ENCODE data around the gene CES4A. TPM values are rescaled to one million over a fixed set of nuclear protein-coding genes. Genes with fewer than 3 reads are reported as not detected.

CES4A gene
- total RNA-seq, 1 donor from 2014 or later, result 10.2 TPM

DNA sequence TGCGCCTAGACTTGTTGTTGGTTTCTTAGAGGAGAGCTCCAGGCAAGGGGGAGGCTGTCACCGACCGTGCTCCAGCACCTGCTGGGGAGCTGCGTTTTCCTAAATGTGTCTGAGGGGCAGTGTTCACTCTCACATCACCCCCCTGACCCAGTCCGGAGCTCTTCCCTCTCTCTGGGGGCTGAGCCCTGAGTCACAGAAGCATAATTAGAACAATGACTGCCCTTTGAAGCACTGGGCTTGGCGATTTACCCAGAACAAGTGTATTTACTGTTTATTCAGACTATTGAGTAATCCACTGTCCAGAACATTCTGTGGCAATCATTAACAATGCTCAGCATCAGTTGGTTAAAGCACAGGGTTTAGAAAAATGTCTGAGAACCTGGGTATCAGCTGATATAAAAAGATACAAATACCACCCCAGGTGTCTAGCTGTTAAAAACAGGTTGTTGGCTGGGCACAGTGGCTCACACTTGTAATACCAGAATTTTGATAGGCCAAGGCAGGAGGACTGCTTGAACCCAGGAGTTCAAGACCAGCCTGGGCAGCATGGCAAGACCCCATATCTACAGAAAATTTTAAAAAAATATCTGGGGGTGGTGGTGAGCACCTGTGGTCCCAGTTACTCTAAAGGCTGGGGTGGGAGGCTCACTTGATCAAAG is 8.1 kb downstream of the CES4A start:
- no peak overlapping the region for H3K4me3 Mint-ChIP-seq
- H3K9me3 Mint-ChIP-seq, result no peaks in the 10 kb centered on the region
- no peak for ATAC-seq (ENCODE audit: low read depth)
- H3K27me3 Mint-ChIP-seq, result no peaks in the 10 kb centered on the region
- TF ChIP-seq, protein P1, sequence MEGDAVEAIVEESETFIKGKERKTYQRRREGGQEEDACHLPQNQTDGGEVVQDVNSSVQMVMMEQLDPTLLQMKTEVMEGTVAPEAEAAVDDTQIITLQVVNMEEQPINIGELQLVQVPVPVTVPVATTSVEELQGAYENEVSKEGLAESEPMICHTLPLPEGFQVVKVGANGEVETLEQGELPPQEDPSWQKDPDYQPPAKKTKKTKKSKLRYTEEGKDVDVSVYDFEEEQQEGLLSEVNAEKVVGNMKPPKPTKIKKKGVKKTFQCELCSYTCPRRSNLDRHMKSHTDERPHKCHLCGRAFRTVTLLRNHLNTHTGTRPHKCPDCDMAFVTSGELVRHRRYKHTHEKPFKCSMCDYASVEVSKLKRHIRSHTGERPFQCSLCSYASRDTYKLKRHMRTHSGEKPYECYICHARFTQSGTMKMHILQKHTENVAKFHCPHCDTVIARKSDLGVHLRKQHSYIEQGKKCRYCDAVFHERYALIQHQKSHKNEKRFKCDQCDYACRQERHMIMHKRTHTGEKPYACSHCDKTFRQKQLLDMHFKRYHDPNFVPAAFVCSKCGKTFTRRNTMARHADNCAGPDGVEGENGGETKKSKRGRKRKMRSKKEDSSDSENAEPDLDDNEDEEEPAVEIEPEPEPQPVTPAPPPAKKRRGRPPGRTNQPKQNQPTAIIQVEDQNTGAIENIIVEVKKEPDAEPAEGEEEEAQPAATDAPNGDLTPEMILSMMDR (IDR thresholded peaks at IDR 0.05), result no peak
- no peak overlapping the region for H3K27ac Mint-ChIP-seq
- ChIA-PET POLR2A (no interaction called here), CTCF (interaction anchor here (0.6 kb wide), 1 partner anchor 1985 kb away, joined by 3 read pairs; no protein-coding TSS in a partner anchor)
- H3K4me1 Mint-ChIP-seq, result peaks cover 10% of the 10 kb centered on the region
- intact Hi-C loops (cut with micrococcal nuclease), result no loop called here
- no peaks in the 10 kb centered on the region for H3K36me3 Mint-ChIP-seq (ENCODE audit: low read depth)
- DNase-seq, result no peak

DNA sequence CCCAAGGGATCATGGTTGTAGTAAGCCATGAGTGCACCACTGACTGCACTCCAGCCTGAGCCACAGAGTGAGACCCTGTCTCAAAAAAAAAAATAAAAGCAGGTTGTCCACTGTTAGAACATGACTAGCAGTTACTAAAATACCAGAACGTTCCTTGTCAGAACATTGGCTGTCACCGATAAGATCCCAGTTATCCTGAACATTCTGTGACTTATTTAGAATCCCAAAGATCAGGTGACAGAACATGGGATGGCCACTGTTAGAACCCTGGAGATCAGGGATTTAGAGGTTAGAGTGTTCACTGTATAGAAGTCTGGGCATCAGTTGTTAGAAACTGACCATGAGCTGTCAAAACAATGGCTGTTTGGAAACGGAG is 8.6 kb downstream of the CES4A start:
- ChIA-PET POLR2A (no interaction called here), CTCF (no interaction called here)
- no peaks in the 10 kb centered on the region for H3K27me3 Mint-ChIP-seq
- H3K4me1 Mint-ChIP-seq, result peaks cover 14% of the 10 kb centered on the region
- H3K27ac Mint-ChIP-seq, result no peak overlapping the region
- H3K4me3 Mint-ChIP-seq, result no peak overlapping the region
- no peak for DNase-seq
- intact Hi-C loops (cut with micrococcal nuclease), result no loop called here
- ATAC-seq (ENCODE audit: low read depth), result no peak
- H3K9me3 Mint-ChIP-seq, result no peaks in the 10 kb centered on the region
- H3K36me3 Mint-ChIP-seq (ENCODE audit: low read depth), result no peaks in the 10 kb centered on the region
- TF ChIP-seq, protein P1 (IDR thresholded peaks at IDR 0.05), result no peak

DNA sequence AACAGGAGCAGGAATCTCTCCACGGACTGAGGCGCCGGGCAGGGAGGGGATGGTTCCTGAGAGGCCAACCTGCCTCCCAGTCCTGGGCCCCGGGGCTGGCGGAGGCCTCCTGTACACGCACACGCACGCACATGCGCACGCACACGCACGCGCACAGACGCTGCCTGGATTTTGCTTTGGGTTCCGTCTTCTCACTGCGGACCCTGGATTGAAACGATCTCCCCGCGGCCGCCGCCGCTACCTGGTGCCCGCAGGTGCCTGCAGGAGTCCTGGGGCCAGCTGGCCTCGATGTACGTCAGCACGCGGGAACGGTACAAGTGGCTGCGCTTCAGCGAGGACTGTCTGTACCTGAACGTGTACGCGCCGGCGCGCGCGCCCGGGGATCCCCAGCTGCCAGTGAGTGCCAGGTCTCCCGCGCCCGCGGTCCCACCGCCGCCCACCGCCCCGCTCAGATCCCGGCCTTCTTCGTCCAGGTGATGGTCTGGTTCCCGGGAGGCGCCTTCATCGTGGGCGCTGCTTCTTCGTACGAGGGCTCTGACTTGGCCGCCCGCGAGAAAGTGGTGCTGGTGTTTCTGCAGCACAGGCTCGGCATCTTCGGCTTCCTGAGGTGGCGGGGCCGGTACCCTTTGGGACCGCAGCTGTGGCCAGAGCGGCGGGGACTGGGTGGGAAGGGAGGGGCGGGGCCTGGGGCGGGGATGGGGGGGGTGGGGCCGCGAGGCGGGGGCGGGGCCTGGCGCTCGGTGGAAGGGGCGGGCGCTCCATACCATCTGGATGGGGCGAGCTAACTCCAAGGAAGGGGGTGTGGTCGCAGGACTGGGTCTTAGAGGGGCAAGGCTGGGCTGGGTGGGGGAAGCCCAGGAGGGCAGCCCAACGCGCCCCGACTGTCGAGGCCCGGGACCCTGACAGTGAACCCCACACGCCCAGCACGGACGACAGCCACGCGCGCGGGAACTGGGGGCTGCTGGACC is 12.3 kb downstream of the CES4A start:
- CTCF ChIA-PET, result interaction anchor here (1.3 kb wide), 1 partner anchor 154 kb away, joined by 3 read pairs; no protein-coding TSS in a partner anchor
- Mint-ChIP-seq H3K4me3 (peak overlapping the region; percentile 84), H3K27me3 (no peaks in the 10 kb centered on the region), H3K9me3 (no peaks in the 10 kb centered on the region), H3K27ac (no peak overlapping the region), H3K4me1 (peaks cover 14% of the 10 kb centered on the region), H3K36me3 (ENCODE audit: low read depth) (no peaks in the 10 kb centered on the region)
- intact Hi-C loops (cut with micrococcal nuclease), result loop anchor here (2.0 kb wide), 1 partner anchor 28 kb away; the partner anchor contains the start of gene CBFB
- ATAC-seq (ENCODE audit: low read depth), result peak; percentile 71
- POLR2A ChIA-PET, result interaction anchor here (1.1 kb wide), 1 partner anchor 480 kb away, joined by 3 read pairs; the partner anchor contains the start of gene ATP6V0D1
- DNase-seq, result peak; percentile 54
- TF ChIP-seq, protein P1 (IDR thresholded peaks at IDR 0.05), result no peak

DNA sequence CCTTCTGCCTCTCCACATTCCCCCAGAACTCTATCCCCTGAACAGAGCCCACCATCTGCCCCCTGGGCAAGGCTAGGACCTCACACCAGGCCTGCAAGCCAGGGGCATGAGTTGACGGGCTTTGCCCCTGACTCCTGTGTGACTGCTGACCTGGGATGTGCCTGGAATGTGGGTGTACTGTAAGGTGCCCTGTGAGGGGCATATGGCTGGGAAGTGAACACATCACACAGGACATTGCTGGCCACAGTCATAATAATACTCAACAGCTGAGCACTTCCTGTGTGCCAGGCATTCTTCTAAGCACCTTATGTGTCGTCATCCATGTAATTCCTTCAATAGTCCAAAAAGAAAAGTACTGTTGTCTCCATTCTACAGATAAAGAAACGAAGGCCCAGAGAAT is 13.3 kb downstream of the CES4A start:
- Mint-ChIP-seq H3K36me3 (ENCODE audit: low read depth) (no peaks in the 10 kb centered on the region), H3K27me3 (no peaks in the 10 kb centered on the region), H3K9me3 (no peaks in the 10 kb centered on the region), H3K4me3 (peak overlapping the region; percentile 53), H3K27ac (no peak overlapping the region), H3K4me1 (peaks cover 14% of the 10 kb centered on the region)
- CTCF ChIA-PET, result no interaction called here
- POLR2A ChIA-PET, result no interaction called here
- intact Hi-C loops (cut with micrococcal nuclease), result loop anchor here (2.0 kb wide), 1 partner anchor 27 kb away; the partner anchor contains the start of gene CBFB
- TF ChIP-seq, protein P1 (IDR thresholded peaks at IDR 0.05), result no peak
- DNase-seq, result no peak
- no peak for ATAC-seq (ENCODE audit: low read depth)
